Fibroblast of villous mesenchyme (primary cell): Measurements from ENCODE around the gene WNT7A. TPM values are rescaled to one million over a fixed set of nuclear protein-coding genes. Genes with fewer than 3 reads are reported as not detected.

Experiments
- DNase-seq: peaks from one replicate; pipeline ENCODE4 v3.0.0-alpha.2; 2010; ENCODE audit warnings: low read depth
- H3K4me3 ChIP-seq: 2 replicates; pipeline ENCODE4 v1.5.1; 2011; ENCODE audit warnings: low read depth, mild to moderate bottlenecking, low read length
- CTCF ChIP-seq: IDR thresholded peaks from 2 replicates; pipeline ENCODE4 v1.5.1; 2012; ENCODE audit warnings: low read depth, mild to moderate bottlenecking, low read length; ENCODE audit not compliant: insufficient read depth
- total RNA-seq: library from RNA; depleted of rRNA; stranded (reverse); fragments of >200 nt; gene quantifications from 2 replicates; pipeline ENCODE4 v1.2.3, GENCODE V29; 2012

Gene WNT7A
- total RNA-seq, 1 donor: not detected

GRCh38 chr3:13785853-13786436 lies 93.9 kb downstream of the WNT7A start:
- no peak for TF ChIP-seq CTCF
- no peak overlapping the region for H3K4me3 ChIP-seq
- no peak for DNase-seq

GRCh38 chr3:13785351-13785750 lies 94.5 kb downstream of the WNT7A start:
- no peak for DNase-seq
- TF ChIP-seq CTCF: no peak

GRCh38 chr3:13783476-13783875 lies 96.4 kb downstream of the WNT7A start:
- H3K4me3 ChIP-seq: no peak overlapping the region
- no peak for DNase-seq
- TF ChIP-seq CTCF: no peak

More at GRCh38 chr3:13785351-13785750, 94.5 kb downstream of the WNT7A start:
- no peak overlapping the region for H3K4me3 ChIP-seq

GRCh38 chr3:13782501-13782900 lies 97.4 kb downstream of the WNT7A start:
- DNase-seq: no peak
- no peak overlapping the region for H3K4me3 ChIP-seq
- TF ChIP-seq CTCF: no peak

GRCh38 chr3:13781417-13781816 lies 98.5 kb downstream of the WNT7A start:
- TF ChIP-seq CTCF: no peak
- H3K4me3 ChIP-seq: no peak overlapping the region
- DNase-seq: no peak

- no peak for DNase-seq
- no peak overlapping the region for H3K4me3 ChIP-seq
- no peak for TF ChIP-seq CTCF
Measured at GRCh38 chr3:13780432-13781176, 99.3 kb downstream of the WNT7A start.
